IPS-18c (cell line): ENCODE data around the gene DPYSL4.

Source experiments
- H3K4me3 ChIP-seq: 2 replicates; pipeline ENCODE4 v1.7.0; 2013; ENCODE audit warnings: low read depth, mild to moderate bottlenecking, low read length, moderate library complexity; ENCODE audit not compliant: insufficient read depth
- H3K9me3 ChIP-seq: one replicate; pipeline ENCODE4 v1.6.1; 2013; ENCODE audit warnings: mild to moderate bottlenecking, low read length, moderate library complexity; ENCODE audit not compliant: control insufficient read depth, insufficient read depth

DPYSL4 gene

DNA sequence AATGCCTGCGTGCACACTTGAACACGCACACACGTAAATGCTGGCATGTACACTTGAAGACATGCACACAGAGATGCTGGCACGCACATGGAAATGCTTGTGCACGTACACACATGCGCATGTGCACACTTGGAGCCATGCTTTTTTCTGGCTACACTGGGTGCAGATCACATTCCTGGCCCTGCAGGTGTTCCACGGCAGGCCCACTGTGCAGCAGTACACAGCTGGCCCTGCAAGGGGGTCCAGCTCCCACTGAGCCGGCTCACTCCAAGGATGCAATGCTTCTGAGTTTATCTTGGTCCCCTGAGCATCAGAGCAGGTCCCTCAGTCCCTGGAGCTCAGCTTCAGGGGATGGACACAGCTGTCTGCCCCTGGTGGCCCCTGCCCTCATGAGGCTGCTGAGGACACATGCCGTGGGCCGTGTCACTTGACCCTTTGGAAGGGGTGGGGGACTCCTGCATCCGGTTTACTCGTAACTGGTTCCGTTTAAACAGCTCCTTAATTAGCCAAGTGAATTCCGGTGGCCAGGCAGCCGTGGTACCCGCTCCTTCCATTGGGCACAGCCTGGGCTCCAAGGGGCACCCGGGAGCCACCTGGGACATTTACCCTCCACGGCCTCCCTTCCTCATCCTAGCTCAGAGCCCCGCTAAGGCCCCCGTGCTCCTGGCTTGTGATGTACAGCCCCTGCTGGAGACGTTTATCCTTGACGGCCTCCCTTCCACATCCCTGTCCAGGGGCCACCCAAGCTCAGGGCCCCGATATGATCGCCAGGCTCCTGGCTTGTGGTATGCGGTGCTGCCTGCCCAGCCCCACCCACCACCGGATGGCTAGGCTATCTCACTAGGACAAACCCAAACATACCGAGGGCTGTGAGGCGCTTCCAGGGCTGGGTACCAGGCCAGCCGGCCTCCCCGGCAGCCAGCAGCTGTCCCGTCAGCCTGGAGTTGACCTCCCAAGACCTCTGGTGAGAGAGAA, 39.5 kb upstream of the DPYSL4 start:
- peaks cover 4% of the 10 kb centered on the region for H3K9me3 ChIP-seq
- H3K4me3 ChIP-seq: no peak overlapping the region

DNA sequence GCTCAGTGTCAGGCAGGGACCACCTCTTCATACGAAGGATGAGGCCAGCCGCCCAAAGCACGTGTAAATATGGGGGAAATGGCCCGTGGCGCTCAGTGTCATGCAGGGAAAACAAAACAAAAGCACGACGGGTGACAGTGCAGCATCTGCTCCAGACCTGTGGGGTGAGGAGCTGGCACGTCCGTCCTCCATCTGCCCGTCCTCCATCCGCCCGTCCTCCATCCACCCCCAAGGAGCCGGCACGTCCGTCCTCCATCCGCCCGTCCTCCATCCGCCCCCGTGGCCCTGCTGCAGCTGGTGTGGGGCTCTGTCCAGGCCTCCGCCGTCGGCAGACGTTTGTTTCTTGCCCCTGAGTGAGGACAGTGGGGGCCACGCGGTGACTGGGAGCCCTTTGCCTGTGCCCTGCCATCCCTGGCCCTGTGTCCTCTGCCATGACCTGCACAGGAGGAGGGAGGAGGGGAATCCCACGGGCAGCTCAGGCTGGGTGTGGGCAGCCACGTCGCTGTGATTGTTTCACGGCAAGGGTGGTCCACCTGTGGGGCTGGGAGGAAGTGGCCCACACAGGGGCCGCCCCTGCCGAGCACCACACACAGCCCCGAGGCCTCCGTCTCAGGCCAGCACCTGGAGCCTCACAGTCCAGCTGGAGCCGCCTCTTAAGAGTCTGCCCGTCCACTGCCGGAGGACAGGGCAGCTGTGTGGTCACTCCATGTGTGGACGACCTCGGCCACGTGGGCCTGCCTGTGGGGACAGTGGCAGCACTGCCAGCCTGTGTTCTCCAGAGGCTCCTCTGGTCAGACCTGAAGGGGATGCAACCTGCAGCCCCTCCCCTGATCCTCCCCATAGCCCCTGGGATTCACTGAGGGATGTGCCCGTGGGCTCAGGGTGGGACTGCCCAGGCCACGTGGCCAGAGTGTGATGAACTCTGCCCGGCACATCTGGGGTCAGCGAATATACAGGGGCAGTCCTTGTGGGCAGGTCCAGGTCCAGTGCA, 38.2 kb upstream of the DPYSL4 start:
- Histone ChIP-seq H3K9me3 (peaks cover 4% of the 10 kb centered on the region), H3K4me3 (no peak overlapping the region)

DNA sequence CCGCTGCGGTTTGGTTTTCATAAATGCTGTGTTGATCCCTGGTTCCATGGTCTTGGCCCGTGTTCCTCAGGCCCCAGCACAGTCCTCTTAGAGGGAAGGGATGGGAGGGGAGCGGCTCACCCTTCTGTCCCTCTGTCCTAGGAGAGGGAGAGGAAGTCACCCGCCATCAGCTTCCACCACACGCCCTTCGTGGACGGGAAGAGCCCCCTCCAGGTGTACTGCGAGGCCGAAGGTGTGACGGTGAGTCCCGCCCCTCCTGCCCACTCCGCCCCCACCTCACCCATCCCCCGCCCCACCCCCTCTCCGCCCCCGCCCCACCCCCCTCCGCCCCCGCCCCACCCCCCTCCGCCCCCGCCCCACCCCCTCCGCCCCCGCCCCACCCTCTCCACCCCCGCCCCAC, 37.5 kb upstream of the DPYSL4 start:
- Histone ChIP-seq H3K4me3 (no peak overlapping the region), H3K9me3 (peaks cover 4% of the 10 kb centered on the region)

DNA sequence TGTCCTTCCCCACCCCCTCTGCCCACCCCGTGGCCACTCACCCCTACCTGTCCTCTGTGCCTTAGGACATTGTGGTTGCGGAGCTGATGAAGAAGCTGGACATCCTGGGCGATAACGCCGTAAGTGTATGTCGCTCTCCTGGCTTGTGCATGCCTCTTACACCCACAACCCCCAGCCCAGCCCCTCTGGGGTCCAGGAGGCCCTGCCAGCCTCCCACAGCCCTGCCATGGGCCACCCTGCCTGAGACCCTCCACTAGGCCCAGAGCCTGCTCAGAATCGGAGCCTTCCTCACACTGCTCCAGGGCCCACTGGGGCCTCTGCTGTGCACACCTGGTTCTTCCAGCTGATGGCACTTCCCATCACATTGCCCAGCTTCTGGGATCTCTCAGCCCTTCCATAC, 36.8 kb upstream of the DPYSL4 start:
- Histone ChIP-seq H3K9me3 (peaks cover 4% of the 10 kb centered on the region), H3K4me3 (no peak overlapping the region)

DNA sequence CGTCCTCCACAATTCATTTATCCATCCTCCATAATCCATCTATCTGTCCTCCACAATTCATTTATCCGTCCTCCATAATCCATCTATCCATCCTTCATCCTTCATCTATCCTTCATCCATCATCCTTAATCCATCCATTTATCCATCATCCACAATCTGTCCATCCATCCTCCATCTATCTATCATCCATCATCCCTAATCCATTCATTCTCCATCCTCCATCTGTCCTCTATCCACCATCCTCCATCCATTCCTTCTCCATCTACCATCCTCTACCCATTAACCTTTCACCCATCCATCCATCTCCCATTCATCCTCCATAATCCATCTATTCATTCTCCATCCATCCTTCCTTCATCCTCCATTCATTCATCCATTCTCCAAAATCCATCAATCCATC, 36.0 kb upstream of the DPYSL4 start:
- Histone ChIP-seq H3K4me3 (no peak overlapping the region), H3K9me3 (peaks cover 4% of the 10 kb centered on the region)

DNA sequence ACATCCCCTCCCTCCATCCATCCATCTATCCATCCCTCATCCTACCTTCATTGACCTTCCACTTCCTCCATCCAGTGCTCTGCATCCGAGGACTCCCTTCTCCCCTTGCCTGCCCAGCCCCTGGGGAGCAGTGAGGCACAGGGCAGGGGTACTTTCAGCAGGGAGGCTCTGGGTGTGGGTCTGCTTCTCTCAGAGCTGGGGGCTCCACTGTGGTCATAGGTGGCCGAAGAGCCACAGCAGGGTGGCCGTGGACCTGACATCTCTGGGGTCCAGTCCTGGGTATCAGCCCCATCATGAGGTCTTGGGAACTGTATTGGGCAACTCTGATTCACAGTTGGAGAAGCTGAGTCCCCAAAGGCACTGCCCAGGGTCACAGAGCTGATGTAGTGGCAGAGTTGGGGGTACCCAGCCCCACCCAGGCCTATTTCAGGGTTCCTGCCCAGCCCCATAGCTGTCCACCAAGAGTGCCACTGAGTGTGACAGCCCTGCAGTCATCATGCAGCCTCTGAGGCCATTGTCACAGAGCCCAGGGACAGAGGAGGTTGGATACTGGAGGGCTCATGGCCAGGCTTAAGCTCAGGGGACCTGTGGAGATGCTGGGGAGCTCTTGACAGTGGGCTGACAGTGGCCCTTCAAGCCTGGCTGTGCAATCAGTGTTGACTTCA, 35.3 kb upstream of the DPYSL4 start:
- H3K9me3 ChIP-seq: peaks cover 6% of the 10 kb centered on the region
- H3K4me3 ChIP-seq: no peak overlapping the region

DNA sequence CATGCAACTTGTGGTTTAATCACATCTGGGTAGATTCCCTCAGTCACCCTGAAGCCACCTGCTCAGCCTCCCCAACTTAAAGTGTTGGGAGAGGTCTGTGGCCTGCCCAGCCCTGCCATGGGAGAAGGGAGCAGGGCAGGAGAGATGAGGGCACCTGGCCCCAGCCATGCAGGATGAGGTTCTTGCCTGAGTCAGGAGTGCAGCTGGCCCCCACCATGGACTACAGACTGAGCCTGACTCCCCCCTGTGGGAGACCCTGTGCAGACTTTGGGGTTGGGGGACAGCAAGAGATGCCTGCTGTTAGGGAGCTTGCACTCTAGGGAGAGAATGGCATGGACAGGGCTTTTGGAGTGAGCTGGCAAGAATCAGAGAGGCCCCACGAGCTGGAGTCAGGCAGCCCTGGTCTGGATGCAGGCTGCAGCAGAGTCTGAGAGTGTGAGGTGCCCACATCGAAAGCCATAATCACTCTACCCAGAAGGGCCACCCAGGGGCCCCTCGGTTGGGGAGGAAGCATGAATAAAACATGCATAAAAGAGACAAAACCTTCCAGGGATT, 34.7 kb upstream of the DPYSL4 start:
- H3K4me3 ChIP-seq: no peak overlapping the region
- peaks cover 6% of the 10 kb centered on the region for H3K9me3 ChIP-seq

DNA sequence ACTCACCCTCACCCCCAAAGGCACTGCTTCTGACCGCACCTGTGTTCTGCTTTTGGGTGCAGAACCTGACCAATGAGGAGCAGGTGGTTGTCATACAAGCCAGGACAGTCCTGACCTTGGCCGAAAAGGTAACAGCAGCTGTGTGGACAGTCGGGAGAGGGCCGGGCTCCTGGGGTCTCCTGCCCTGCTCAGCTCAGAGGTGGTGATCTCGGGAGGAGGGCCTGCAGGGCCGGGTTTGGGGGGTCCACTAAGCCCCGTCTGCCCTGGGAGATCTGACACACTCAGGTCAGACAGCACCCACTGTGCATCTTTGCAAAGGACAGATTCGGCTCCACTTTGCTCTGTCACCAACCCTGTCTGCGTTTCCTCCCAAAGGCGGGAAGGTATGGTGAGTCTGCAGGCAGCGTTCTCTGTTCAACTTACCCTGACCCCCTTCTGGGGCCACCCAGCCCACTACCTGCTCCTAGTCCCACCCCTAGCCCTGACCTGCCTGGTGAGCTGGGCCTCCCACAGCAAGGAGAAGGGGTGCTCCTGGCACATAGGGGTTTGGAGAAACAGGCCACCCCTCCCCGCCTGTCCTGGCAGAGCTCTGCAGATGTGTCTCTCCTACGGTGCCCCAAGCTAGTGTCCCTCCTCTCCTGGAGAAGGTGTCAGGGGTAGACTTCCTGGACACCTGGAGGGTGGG, 33.7 kb upstream of the DPYSL4 start:
- H3K9me3 ChIP-seq: peaks cover 6% of the 10 kb centered on the region
- no peak overlapping the region for H3K4me3 ChIP-seq

DNA sequence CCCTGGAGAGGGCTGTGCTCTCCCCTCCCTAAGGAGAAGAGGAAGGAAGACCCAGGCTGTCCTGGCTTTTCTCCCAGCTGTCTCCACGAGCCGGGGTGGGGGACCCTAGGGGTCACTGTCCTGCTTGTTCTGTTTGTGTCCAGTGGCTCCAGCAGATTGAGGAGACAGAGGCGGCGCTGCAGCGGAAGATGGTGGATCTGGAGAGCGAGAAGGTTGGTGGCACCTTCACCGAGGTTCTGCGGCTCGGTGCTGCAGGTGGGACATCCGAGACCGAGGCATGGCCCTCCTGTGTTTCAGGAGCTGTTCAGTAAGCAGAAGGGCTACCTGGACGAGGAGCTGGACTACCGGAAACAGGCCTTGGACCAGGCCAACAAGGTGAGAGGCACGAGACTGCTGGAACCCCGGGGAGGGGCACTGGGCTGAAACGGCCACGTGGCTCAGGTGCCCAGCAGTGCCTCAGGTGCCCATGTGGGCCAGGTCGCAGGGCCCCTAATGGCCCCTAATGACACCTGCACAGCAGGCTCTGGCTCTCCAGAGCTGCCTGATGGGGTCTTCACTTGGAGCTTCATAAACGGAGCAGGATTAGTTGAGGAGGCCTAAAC, 33.0 kb upstream of the DPYSL4 start:
- Histone ChIP-seq H3K4me3 (no peak overlapping the region), H3K9me3 (peaks cover 2% of the 10 kb centered on the region)

DNA sequence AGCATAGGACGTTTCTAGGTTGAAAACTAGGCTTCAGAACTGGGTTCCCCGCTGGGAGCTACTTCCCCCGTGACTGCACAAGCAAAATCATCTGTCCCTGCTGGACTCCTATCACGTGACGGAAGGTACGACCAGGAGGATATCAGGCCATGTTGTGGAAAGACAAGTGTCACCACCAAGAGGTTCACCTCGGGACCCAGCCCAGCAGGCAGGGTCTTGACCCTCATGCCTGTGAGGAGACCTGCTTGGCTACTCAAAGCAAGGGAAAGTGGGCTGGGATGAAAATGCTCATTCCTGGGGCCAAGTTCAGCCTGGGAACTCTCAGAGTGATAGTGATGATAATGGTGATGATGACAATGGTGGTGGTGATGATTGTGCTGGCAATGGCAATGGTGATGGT, 32.3 kb upstream of the DPYSL4 start:
- H3K4me3 ChIP-seq: no peak overlapping the region
- peaks cover 2% of the 10 kb centered on the region for H3K9me3 ChIP-seq

DNA sequence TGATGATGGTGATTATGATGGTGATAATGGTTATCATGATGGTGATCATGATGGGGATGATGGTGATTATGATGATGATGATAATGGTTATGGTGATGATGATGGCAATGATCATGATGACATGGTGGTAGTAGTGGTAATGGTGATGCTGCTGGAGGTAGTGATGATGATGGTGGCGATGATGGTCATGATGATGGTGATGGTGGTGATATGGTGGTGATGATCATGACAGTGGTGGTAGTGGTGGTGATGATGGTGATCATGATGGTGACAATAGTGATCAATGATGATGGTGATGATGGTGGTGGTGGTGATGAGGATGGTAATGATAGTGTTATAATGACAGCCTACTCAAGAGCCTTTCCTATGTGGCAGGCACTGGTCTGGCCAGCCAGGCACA, 31.8 kb upstream of the DPYSL4 start:
- peaks cover 2% of the 10 kb centered on the region for H3K9me3 ChIP-seq
- no peak overlapping the region for H3K4me3 ChIP-seq

DNA sequence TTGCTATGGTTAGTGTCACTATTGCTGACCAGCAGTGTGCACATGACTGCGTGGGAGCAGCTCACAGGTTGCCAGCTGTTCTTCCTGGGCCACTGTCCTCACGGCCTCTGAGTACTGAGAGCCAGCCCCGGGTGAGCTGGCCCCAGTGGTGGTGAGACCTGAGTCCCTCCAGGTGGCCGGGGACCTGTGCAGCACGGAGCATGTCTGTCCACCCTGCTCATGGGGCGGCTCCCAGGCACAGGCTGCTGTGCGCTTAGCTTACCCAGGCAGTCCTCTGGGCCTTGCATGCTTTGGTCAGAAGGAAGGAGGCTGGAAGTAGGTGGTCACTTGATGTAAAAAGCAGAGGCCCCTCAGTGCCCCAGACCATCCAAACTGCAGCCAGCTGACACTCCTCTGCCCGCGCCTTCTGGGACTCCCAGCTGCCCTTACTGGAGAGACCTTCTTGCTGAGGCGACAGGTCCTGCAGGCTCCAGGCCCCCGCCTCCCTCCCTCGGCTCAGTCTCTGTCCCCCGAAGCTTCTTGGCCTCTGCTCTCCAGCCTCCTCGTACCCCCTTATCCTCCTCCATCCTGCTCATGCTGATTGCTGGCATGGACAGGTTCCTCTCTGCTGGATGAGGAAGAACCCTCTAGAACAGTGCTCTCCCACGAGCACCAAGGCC, 30.9 kb upstream of the DPYSL4 start:
- Histone ChIP-seq H3K4me3 (no peak overlapping the region), H3K9me3 (peaks cover 2% of the 10 kb centered on the region)

DNA sequence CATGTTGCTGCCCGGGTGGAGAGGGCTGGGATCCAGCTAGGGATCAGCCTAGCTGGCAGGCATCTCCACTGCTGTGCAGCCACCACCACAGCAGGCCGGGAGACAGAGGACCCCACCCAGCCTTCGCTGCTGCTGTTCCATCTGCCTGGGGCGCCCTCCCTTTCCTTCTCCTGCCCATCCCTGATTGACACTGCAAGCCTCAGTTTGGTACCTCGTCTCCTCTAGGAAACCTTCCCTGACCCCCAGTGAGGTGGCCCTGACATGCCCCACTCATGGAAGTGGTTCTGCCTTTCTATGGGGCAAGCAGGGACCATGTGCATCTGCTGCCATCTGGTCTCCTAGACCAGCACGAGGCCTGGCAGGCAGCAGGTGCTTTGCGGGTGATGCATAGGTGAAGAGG, 30.4 kb upstream of the DPYSL4 start:
- H3K4me3 ChIP-seq: no peak overlapping the region
- H3K9me3 ChIP-seq: peaks cover 2% of the 10 kb centered on the region

DNA sequence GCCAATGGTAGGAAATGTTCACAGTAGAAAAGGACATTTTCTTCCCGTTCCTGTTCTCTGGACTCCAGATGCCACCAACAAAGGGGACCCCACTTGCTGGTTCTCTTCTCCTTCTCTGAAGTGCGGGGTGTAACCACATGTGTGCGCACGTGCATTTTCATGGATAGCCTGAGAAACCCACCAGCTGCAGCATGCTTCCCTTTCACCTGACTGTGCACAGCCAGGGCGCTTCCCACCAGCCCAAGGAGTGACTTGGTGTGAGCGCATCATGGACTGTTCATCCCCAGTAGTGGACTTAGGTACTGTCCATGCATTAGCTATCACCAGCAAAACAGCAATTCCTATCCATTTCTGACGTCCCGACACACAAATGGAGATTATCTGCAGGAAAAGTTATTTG, 29.6 kb upstream of the DPYSL4 start:
- Histone ChIP-seq H3K4me3 (no peak overlapping the region), H3K9me3 (peaks cover 2% of the 10 kb centered on the region)

DNA sequence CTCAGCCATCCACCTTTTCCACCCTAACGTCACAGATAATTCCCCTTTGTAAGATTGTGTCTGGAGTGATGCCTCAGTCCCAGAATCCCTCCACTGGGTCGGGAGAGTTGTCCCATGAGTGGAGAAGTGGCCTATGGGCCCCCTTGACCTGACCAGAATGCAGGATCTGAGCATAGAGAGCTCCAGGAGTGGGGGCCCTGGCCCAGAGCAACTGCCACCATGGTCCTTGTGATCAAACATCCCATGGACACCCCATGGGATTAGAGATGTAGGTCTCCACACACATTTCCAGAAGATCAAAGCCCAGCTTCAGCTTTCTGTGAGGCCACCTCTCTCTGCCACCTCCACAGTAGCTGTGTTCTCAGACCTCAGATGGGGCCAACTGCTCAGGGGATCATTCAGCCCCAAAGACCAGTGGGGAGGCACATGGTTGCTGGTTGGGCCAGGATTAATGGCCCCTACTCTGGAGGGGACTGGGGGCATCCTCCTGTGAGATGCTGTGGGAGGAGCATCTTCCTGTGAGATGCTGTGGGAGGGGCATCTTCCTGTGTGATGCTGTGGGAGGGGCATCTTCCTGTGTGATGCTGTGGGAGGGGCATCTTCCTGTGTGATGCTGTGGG, 28.5 kb upstream of the DPYSL4 start:
- Histone ChIP-seq H3K9me3 (peaks cover 2% of the 10 kb centered on the region), H3K4me3 (no peak overlapping the region)
